WERI-Rb-1 (cell line): Measurements from ENCODE around the gene SORCS1.

Experiments
- DNase-seq: peaks from one replicate; pipeline ENCODE4 v3.0.0-alpha.2; 2020
- H3K27ac ChIP-seq: fragments of 250-450 bp; sonication (Bioruptor Pico); 2 replicates; pipeline ENCODE4 v1.5.1; 2020; ENCODE audit warnings: mild to moderate bottlenecking, moderate library complexity
- H3K27me3 ChIP-seq: fragments of 250-450 bp; sonication (Bioruptor Pico); 2 replicates; pipeline ENCODE4 v1.5.1; 2021; ENCODE audit warnings: mild to moderate bottlenecking, low read depth, moderate library complexity; ENCODE audit not compliant: insufficient read depth, severe bottlenecking
- H3K36me3 ChIP-seq: fragments of 250-450 bp; sonication (Bioruptor Pico); 2 replicates; pipeline ENCODE4 v1.5.1; 2020; ENCODE audit warnings: mild to moderate bottlenecking, moderate library complexity
- H3K4me3 ChIP-seq: 2 replicates; pipeline ENCODE4 v1.5.1; 2011; ENCODE audit warnings: low read depth, mild to moderate bottlenecking, control low read depth, low read length
- H3K9me3 ChIP-seq: fragments of 250-450 bp; sonication (Bioruptor Pico); 2 replicates; pipeline ENCODE4 v1.5.1; 2021; ENCODE audit warnings: mild to moderate bottlenecking, moderate library complexity; ENCODE audit not compliant: severe bottlenecking
- TF ChIP-seq, protein P1 (sequence below): IDR thresholded peaks from 2 replicates; pipeline ENCODE4 v1.5.1; 2011; ENCODE audit warnings: low read depth, mild to moderate bottlenecking, control low read depth, inconsistent platforms, low read length

SORCS1 gene

DNA sequence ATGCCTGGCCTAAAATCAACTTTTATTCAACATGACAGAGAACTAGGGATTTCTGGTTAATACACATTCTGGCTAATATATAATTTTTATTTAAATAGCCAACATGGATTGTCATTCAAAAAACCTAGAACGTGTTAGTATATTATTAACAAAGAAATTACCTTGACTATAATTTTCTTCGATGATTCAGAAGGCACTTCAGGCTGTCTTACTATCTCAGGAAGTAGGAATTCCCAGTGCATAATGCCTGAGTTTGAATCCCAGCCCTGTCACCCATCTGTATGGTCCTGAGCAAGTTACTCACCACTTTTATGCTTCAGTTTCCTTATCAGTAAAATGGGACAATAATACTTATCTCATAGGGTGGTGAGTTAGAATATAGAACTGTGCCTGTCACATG is 106.2 kb downstream of the SORCS1 start:
- H3K27ac ChIP-seq, result no peak overlapping the region

DNA sequence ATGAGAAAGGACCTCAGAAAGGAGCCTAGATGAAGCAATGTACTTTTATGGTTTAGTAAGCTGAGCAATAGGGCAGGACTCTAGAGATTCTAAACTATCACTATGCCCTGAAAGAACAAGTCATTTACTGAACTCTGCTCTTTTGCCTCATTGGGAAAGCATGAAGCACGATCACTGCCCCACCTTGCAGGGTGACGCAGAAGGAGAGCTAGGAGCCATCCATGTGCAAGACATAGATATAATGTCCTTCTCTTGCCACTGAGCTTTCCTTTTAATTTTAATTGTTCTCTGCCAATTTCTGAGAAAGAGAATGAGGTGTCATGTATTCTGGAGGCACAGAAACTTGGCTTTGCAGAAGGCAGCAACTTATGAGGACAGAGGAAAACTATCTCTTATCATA is 108.3 kb downstream of the SORCS1 start:
- DNase-seq, result no peak
- H3K4me3 ChIP-seq, result no peak overlapping the region
- no peaks in the 10 kb centered on the region for H3K27me3 ChIP-seq
- H3K27ac ChIP-seq, result no peak overlapping the region
- TF ChIP-seq, protein P1, sequence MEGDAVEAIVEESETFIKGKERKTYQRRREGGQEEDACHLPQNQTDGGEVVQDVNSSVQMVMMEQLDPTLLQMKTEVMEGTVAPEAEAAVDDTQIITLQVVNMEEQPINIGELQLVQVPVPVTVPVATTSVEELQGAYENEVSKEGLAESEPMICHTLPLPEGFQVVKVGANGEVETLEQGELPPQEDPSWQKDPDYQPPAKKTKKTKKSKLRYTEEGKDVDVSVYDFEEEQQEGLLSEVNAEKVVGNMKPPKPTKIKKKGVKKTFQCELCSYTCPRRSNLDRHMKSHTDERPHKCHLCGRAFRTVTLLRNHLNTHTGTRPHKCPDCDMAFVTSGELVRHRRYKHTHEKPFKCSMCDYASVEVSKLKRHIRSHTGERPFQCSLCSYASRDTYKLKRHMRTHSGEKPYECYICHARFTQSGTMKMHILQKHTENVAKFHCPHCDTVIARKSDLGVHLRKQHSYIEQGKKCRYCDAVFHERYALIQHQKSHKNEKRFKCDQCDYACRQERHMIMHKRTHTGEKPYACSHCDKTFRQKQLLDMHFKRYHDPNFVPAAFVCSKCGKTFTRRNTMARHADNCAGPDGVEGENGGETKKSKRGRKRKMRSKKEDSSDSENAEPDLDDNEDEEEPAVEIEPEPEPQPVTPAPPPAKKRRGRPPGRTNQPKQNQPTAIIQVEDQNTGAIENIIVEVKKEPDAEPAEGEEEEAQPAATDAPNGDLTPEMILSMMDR, result no peak
- no peaks in the 10 kb centered on the region for H3K36me3 ChIP-seq
- H3K9me3 ChIP-seq, result no peaks in the 10 kb centered on the region

More for the DNA sequence above, 106.2 kb downstream of the SORCS1 start:
- no peaks in the 10 kb centered on the region for H3K9me3 ChIP-seq
- H3K36me3 ChIP-seq, result no peaks in the 10 kb centered on the region
- TF ChIP-seq, protein P1, result no peak
- DNase-seq, result no peak
- no peaks in the 10 kb centered on the region for H3K27me3 ChIP-seq
- H3K4me3 ChIP-seq, result no peak overlapping the region

DNA sequence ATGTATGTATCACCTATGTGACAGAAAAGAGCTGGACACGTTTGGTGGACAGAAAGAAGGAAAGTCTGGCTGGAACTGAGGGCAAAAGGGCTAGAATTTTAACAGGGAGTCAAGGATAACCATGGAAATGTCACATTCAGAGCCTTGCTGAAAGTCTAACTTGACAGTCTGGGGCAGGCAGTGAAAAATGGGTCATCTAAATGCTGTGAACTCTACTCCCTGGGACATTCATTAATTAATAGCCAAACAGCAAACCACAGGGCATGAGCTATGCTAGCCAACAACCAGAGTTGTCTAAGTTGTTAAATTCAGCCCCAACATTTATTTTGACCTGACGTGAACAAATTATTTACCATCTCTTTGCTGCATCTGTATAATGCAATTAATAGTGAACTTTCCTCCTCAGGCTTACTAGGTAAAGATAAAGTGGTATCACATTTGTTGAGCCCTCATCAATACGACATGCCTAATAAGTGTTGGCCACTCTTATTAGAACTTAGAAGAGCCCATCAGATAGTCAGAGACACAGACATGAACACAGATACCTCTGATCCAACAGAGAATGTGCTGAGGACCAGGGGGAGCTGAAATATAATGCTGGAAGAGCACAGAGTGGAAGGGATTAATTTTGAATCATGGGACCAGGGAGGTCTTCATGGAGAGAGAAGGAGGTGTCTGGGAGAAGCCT is 109.9 kb downstream of the SORCS1 start:
- Histone ChIP-seq H3K36me3 (no peaks in the 10 kb centered on the region), H3K4me3 (no peak overlapping the region), H3K27ac (no peak overlapping the region), H3K9me3 (no peaks in the 10 kb centered on the region), H3K27me3 (no peaks in the 10 kb centered on the region)
- TF ChIP-seq, protein P1, result no peak
- DNase-seq, result no peak

DNA sequence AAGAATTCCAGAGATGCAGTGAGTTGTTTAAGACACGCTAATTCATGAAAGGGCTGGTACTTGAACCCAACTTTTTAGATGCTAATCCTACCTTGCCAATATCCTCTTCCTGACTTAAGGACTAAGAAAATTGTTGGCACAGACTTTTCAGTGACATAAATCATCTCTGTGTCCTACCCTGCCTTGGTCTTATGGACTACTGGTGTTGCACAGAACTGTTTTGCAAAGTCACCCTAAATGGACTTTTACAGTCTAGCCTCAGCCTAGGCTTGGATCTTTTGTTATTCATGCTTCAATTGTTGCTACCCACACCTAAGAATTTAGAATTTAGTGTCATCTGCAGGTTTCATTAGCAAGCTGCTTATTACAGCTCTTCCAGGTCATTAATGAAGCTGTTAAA is 112.7 kb downstream of the SORCS1 start:
- H3K27ac ChIP-seq, result no peak overlapping the region

DNA sequence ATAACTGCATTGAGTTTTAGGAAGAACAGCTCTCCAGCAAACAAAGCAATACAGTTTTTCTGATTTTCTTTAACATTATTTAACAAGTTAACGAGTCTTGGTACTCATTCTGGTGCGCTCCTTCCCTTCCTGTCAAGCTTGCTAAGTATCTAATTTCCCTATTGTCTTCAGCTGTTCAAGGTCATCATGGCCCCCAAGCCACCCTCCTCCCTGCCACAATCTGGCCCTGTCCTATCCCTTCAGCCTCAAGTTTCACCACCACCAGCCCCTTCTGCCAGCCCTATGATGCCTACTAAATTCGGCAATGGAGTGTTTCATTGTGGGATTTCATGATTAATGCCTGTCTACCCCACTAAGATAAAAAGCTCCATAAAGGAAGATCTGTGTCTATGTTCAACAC is 121.0 kb downstream of the SORCS1 start:
- Histone ChIP-seq H3K27me3 (no peaks in the 10 kb centered on the region), H3K9me3 (no peaks in the 10 kb centered on the region), H3K36me3 (no peaks in the 10 kb centered on the region), H3K4me3 (no peak overlapping the region), H3K27ac (no peak overlapping the region)
- DNase-seq, result no peak
- TF ChIP-seq, protein P1, result no peak

More for the DNA sequence above, 112.7 kb downstream of the SORCS1 start:
- DNase-seq, result no peak
- Histone ChIP-seq H3K36me3 (no peaks in the 10 kb centered on the region), H3K27me3 (no peaks in the 10 kb centered on the region), H3K4me3 (no peak overlapping the region), H3K9me3 (no peaks in the 10 kb centered on the region)
- TF ChIP-seq, protein P1, result no peak
